HG03520 (cell line): ENCODE results near the gene FNDC3B.

Source experiments
- ATAC-seq: cut with Tn5 transposase; IDR thresholded peaks from one replicate; pipeline ENCODE4 v1.9.1; 2021; ENCODE audit warnings: mild to moderate bottlenecking, moderate library complexity; ENCODE audit not compliant: unreplicated experiment

The FNDC3B gene

DNA sequence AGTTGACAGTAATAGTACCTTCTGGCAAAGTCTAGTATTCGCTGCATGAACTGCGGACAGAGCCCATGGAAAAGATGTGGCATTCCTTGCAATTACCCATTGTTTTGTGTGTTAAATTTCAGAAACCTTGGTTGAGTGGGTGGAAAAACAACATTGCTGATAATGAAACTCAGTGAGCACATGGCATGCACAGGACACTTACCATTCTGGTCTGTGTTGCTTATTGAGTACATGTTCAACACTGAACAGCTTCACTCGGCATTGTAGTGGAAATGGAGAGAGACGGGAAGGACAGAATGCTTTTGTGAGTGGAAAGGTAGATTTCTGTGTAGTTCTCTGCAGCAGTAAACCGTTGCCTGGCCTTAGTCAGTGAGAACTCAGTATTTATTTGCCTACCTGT lies 165.3 kb downstream of the FNDC3B start:
- ATAC-seq: no peak

DNA sequence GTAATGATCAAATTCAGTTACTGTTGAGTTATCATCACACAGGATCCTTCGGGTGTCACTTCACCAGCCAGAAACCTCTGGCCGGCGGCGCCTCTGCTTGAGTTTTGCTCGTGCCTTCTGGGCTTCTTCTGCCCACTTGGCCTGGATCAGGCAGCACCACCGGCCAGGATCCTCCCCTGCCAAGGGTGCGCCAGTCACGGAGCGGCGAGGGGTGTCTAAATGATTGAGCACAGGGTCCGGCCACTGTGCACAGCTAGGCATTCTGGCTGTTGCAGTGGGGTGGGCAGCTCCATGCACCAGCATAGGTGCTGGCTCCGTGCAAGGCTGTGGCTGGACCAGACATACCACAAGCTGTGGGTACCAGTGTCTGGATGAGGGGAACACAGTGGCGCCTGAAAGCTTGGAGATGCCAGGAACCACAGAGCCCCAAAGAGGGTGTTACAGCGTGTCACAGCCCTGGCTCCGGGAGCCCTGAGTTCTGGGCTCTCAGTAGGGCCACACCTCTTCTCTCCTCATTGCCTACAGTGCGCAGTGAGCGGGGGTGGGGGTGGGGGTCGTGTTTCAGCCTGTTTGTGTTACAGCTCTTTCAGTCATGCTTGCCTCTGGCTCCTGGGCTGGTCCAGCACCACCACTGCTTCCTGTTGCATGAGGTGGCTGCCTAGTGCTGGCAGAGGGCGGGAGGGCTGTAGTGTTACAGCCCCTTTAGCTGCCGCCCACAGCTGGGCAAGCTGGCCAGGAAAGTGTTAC lies 169.4 kb downstream of the FNDC3B start:
- ATAC-seq: no peak

DNA sequence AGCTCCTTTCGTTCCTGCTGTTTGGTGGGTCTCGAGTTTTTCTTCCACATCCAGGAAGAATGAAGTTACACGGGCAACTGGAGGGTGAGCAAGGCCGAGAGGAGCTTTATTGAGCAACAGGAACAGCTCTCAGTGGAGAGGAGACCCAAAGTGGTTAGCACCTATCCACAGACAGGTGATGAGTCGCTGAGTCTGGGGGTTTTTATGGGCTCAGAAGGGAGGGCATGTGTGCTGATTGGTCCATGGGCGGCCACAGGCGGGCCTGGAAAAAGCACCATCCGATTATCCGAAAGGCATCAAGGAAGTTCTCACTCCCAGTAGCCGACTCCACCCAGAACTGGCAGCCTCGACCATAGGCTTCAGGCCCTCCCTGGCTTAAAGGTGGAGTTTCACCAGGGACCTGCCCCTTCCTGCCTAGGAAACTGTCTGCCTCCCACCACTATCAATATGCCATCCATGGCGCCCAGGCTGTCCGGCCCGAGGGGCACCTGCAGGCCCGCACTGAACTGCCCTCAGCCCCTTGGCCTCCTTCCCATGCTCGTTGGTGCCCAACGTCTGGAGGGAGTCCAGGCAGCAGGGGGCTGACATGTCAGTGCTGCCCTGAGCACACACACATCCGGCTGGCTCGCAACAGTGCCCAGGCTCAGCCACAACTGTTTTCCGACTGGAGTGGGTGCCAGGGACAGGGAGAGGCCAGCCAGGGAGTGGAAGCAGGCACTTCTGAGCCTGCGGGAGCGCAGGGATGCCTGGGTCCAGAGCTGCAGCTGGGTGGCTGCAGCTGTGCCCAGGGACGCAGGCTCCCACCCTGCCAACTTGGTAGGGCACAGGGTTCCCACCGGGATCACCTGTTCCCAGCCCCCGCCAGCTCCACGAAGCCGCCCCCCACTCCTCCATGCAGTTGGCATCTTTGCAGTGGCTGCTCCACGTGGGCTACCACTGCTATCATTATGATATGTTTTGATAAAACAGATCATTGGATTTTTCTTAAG lies 170.2 kb downstream of the FNDC3B start:
- no peak for ATAC-seq

DNA sequence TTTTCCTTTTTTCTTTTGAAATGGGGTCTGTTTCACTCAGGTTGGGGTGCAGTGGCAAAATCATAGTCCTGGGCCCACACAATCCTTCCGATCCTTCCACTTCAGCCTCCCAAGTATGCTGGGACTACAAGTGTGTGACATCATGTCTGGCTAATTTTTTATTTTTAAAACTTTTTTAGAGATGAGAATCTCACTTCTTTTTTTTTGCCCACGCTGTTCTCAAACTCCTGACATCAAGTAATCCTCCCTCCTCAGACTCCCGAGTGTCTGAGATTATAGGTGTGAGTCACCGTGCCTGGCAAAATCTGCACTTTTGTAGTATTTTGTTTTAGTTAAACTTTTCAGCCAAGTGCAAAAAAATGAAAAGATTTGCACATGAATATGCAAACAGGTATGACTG lies 171.0 kb downstream of the FNDC3B start:
- ATAC-seq: no peak

DNA sequence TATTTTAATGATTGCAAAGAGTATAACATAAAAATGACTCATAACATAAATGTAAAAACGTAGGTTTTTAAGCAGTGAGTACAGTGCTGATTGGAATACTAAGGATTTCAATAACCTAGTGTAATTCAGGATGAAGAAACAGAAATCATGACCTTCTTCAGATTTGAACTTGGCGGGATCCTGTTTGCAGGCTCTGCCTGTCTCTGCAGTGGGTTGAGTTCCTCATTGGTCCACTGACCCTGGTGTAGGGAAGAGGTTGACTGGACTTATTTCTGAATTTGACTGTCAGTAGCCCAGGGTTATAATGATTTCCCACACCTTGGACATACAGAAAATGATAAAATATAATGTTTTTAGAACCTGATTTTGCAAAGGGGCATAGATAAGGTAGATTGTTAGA lies 171.7 kb downstream of the FNDC3B start:
- ATAC-seq: no peak

DNA sequence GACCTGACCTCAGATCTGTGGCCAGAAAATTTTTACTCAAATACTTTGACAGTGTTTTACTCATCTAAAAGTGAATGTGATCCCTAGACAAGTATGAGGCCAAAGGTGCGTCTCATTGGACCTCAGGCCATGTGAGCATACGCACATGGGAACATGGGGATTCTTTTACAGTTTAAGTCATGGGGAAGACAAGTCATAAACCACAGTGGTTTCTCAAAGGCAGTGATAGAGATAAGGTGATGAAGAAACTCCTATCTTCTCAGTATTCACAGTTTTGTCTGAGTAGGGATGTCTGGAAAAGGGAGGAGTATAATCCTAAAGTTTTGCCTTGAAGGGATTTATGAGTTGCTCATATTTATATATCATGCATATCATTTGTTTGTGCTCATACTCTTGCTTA lies 173.8 kb downstream of the FNDC3B start:
- no peak for ATAC-seq

DNA sequence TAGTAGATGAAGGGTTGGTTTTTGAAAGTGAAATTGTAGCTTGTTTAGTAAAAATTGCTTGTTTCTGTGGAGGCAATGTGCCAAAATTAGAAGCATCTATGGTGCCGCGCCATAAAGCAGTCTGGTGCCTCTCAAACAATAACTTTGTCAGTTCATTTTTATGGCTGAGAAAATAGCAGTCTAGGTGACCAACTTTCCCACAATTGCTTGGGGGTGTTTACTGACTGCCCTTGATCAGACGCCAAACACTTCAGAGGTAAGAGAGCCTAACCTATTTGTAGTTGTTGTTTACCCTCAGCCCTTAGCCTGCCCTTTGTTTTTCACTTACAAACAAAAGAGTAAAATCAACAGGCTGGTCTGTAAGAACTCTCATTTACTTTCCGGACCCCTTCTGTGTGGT lies 174.5 kb downstream of the FNDC3B start:
- no peak for ATAC-seq

DNA sequence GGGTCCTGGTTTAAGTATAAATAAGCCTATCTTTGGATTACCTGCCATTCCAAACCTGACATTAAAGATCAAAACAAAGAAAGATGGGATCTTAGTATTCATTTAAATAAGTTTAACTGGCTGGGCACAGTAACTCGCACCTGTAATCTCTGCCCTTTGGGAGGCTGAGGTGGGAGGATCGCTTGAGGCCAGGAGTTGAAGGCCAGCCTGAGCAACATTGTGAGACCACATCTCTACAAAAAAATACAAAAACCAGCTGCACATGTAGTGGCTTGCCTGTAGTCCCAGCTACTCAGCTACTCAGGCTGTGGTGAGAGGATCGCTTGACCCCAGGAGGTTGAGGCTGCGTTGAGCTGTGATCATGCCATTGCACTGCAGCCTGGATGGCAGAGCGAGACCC lies 176.9 kb downstream of the FNDC3B start:
- no peak for ATAC-seq

DNA sequence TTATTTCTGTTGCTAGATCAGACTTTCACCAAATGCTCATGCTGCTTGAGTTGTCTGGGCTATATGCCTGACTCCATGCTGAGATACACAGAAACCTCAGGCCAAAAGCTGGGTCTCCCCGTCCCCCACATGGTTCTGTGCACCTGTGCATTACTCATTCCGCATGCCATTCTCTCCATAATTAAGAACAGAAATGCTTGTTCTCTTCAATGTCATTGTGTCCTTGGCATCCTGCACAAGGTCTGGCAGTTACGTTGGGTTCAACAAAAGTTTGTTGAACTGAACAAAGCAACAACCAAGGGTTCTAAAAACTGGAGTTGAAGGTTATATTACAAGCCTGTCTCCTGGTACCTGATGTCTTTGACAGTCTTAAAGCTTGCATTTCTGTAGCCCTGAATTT lies 177.5 kb downstream of the FNDC3B start:
- ATAC-seq: no peak

GRCh38 chr3:172217877-172218276 lies 178.5 kb downstream of the FNDC3B start:
- ATAC-seq: no peak

- ATAC-seq: no peak
These were observed 179.3 kb downstream of the FNDC3B start for GRCh38 chr3:172218350-172219323.

DNA sequence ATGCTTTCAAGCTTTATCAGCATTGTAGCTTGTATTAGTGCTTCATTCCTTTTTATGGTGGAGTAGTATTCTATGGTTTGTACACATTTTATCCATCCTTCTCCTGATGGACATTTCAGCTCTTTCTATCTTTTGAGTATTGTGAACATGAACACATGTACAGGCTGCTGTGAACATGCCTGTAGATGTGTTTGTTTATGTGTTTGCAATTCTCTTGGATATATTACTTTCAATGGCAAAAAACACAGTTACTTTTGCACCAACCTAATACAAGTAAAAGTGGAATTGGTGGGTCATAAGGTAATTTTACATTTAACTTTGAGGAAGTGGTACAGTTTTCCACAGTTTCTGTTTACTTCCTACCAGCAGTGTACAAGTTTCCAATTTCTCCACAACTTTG lies 180.4 kb downstream of the FNDC3B start:
- ATAC-seq: no peak

GRCh38 chr3:172221547-172221946 lies 182.2 kb downstream of the FNDC3B start:
- no peak for ATAC-seq

DNA sequence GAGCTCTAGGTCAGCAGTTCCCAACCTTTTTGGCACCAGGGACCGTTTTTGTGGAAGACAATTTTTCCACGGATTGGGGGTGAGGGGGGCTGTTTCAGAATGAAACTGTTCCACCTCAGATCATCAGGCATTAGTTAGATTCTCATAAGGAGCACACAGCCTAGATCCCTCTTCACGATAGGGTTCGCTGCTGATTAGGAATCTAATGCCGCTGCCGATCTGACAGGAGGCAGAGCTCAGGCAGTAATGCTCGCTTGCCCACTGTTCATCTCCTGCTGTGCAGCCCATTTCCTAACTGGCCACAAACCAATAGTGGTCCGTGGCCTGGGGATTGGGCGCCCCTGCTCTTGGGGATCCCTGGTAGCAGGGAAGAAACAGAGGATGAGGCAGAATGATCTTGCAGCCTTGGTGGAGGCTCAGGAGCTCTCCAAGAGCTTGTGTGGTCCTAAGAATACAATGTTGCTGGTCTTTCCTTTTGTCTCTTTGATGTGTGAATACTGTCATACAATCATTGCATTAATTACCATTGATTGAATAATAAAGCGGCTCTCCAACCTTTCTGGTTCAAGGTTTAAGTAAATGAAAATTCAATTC lies 183.2 kb downstream of the FNDC3B start:
- ATAC-seq: no peak

DNA sequence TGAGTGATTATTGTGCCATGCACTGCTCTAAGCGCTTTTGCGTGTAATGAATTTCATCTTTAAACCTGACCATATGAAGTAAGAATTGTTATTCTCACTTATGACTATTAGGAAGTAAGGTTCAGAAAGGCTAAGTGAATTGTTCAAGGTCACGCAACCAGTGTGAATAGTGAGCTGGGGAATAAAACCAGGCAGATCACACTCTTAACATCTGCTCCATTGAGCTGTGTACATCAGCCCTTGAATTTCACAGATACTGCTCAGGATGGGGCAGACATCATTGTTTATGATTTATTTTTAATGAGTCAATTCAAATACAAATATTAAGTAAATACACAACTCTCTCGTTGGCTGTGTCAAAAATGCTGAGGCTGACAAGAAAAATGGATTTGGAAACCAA lies 184.5 kb downstream of the FNDC3B start:
- ATAC-seq: no peak

- ATAC-seq: no peak
These were observed 185.3 kb downstream of the FNDC3B start for GRCh38 chr3:172224560-172225214.

GRCh38 chr3:172225215-172225707 lies 185.9 kb downstream of the FNDC3B start:
- no peak for ATAC-seq

DNA sequence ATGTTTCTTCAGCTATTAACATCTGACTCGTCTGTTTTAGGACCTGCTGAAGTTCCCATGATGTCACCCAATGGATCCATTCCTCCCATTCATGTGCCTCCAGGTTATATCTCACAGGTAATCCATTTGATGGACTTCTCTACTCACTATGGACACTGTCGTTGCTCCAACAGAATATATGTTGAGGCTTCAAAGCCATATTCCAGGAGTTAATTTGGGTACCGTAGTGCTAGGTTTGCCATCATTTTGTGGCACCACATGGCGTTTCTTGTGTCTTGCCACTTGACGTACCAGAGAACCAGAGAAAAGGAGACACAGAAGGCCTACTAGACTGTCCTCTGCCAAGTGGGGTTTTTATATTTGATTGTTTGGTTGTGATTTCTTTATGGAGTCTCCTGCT lies 187.5 kb downstream of the FNDC3B start:
- no peak for ATAC-seq

GRCh38 chr3:172227340-172228035 lies 188.1 kb downstream of the FNDC3B start:
- no peak for ATAC-seq
